Transverse colon (tissue), 4 donors: ENCODE data around the gene PRRC2A.
A peak's percentile ranks its signal among the peaks of the same experiment; 100 is the strongest.

Experiments
- EP300 ChIP-seq: sonication (generic); formaldehyde crosslinking; IDR thresholded peaks from one replicate; pipeline ENCODE4 v1.6.1; 2017; ENCODE audit warnings: antibody characterized with exemption, low read depth
- POLR2A ChIP-seq: fragments of 450-650 bp; IDR thresholded peaks from one replicate; pipeline ENCODE4 v1.6.1; 2016; ENCODE audit warnings: antibody characterized with exemption, mild to moderate bottlenecking, moderate library complexity
- POLR2AphosphoS5 ChIP-seq, 3 donors: sonication (generic); formaldehyde crosslinking; IDR thresholded peaks; one replicate each; pipeline ENCODE4 v1.6.1; 2016; ENCODE audit warnings: antibody characterized with exemption in 3 of 3
- TF ChIP-seq, protein P1 (sequence below), 5 experiments: fragments of 200-600 bp in 3 of 5; fragments of 450-650 bp in 2 of 5; sonication (generic) in 3 of 5; IDR thresholded peaks; 1 replicate in 2 of 5; 2 replicates in 3 of 5; pipeline ENCODE4 v1.5.1; 2016 to 2017; ENCODE audit warnings: antibody characterized with exemption in 5 of 5, inconsistent platforms in 3 of 5, mild to moderate bottlenecking in 2 of 5, moderate library complexity in 1 of 5

DNA sequence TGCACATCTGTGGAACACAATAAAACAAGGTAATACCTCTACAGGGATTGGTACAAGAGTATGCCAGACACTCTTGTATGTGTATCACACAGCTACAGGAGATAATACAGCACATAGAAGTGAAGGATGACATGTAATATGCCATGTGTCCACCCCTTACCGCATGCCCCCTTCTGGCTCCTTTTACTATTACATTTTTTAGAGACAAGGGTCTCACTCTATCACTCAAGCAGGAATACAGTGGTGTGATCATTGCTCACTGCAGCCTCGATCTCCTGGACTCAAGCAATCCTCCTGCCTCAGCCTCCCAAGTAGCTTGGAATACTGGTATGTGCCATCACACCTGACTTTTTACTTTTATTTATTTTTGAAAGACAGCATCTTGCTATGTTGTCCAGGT is 23.5 kb upstream of the PRRC2A start:
- TF ChIP-seq, protein P1, sequence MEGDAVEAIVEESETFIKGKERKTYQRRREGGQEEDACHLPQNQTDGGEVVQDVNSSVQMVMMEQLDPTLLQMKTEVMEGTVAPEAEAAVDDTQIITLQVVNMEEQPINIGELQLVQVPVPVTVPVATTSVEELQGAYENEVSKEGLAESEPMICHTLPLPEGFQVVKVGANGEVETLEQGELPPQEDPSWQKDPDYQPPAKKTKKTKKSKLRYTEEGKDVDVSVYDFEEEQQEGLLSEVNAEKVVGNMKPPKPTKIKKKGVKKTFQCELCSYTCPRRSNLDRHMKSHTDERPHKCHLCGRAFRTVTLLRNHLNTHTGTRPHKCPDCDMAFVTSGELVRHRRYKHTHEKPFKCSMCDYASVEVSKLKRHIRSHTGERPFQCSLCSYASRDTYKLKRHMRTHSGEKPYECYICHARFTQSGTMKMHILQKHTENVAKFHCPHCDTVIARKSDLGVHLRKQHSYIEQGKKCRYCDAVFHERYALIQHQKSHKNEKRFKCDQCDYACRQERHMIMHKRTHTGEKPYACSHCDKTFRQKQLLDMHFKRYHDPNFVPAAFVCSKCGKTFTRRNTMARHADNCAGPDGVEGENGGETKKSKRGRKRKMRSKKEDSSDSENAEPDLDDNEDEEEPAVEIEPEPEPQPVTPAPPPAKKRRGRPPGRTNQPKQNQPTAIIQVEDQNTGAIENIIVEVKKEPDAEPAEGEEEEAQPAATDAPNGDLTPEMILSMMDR (IDR thresholded peaks at IDR 0.05) = peak; percentile 8 to 45 (median 31)
- TF ChIP-seq POLR2AphosphoS5 (IDR thresholded peaks at IDR 0.05) (no peak), EP300 (no peak), POLR2A (no peak)
